A549 (cell line): ENCODE measurements around the gene NDUFA13. TPM values are rescaled to one million over a fixed set of nuclear protein-coding genes. Genes with fewer than 3 reads are reported as not detected.
A peak's percentile ranks its signal among the peaks of the same experiment; 100 is the strongest.

Experiments
- ATAC-seq, 2 experiments: fragments of 200-7000 bp in 1 of 2; fragments of >200 bp in 1 of 2; cut with Nextera tagmentation in 1 of 2; cut with Tn5 transposase in 1 of 2; 3 replicates each; pipeline versions ENCODE4 v1.8.0 to v1.9.1; 2018 to 2020; ENCODE audit warnings: mild to moderate bottlenecking in 1 of 2, moderate library complexity in 1 of 2
- CTCF ChIA-PET: fragments of 300-600 bp; sonication (Branson Sonifier 250); formaldehyde crosslinking; extraction: SDS; loops from one replicate; lab custom pipeline; 2021; ENCODE audit warnings: antibody characterized with exemption, inconsistent platforms; lab: Yijun Ruan, JAX
- POLR2A ChIA-PET: fragments of 350-600 bp; formaldehyde crosslinking; extraction: SDS; loops from one replicate; lab custom pipeline; 2021; ENCODE audit warnings: antibody characterized with exemption, inconsistent platforms; lab: Yijun Ruan, JAX
- DNase-seq, 2 experiments: peaks; one replicate each; pipeline versions ENCODE4 v3.0.0 to v3.0.0-alpha.2; 2011 to 2016; ENCODE audit warnings: low read depth in 1 of 2, low spot score in 1 of 2
- FAIRE-seq: peaks from 2 replicates; lab custom pipeline; 2011; peaks lifted over from hg19 to GRCh38; lab: Jason Lieb, UNC
- H3K27ac ChIP-seq, 2 experiments: fragments of >200 bp; sonication (Bioruptor Twin); formaldehyde crosslinking; 3 replicates each; pipeline ENCODE4 v1.5.1; 2016 to 2017
- H3K4me1 ChIP-seq: fragments of >200 bp; sonication (Bioruptor Twin); formaldehyde crosslinking; 3 replicates; pipeline ENCODE4 v1.6.1; 2016
- H3K4me2 ChIP-seq: fragments of >200 bp; sonication (Bioruptor Twin); formaldehyde crosslinking; 3 replicates; pipeline ENCODE4 v1.6.1; 2016
- H3K4me3 ChIP-seq: fragments of >200 bp; sonication (Bioruptor Twin); formaldehyde crosslinking; 3 replicates; pipeline ENCODE4 v1.5.1; 2016
- H3K9me3 ChIP-seq: fragments of >200 bp; sonication (Bioruptor Twin); formaldehyde crosslinking; 3 replicates; pipeline ENCODE4 v1.6.1; 2016
- ATOH8 ChIP-seq: fragments of 250-450 bp; sonication (Bioruptor Pico); IDR thresholded peaks from 2 replicates; pipeline ENCODE4 v1.5.0; 2020; ENCODE audit warnings: low read depth, mild to moderate bottlenecking, moderate library complexity
- BCL3 ChIP-seq: fragments of >200 bp; sonication (Bioruptor Twin); formaldehyde crosslinking; IDR thresholded peaks from 3 replicates; pipeline ENCODE4 v1.6.1; 2016
- CBX8 ChIP-seq: fragments of 200-600 bp; sonication (generic); IDR thresholded peaks from 2 replicates; pipeline ENCODE4 v1.6.1; 2016
- EHMT2 ChIP-seq: fragments of 200-600 bp; sonication (generic); IDR thresholded peaks from 2 replicates; pipeline ENCODE4 v1.6.1; 2016; ENCODE audit warnings: antibody characterized with exemption, low read depth, mild to moderate bottlenecking, moderate library complexity
- EP300 ChIP-seq, 2 experiments: fragments of >200 bp; sonication (Bioruptor Twin); formaldehyde crosslinking; IDR thresholded peaks; 2 replicates in 1 of 2; 3 replicates in 1 of 2; pipeline ENCODE4 v1.6.1; 2016 to 2017
- HES2 ChIP-seq: fragments of >200 bp; sonication (Bioruptor Twin); formaldehyde crosslinking; IDR thresholded peaks from 2 replicates; pipeline ENCODE4 v1.6.1; 2016
- HEYL ChIP-seq: fragments of 250-450 bp; sonication (Bioruptor Pico); IDR thresholded peaks from 2 replicates; pipeline ENCODE4 v1.8.0; 2021; ENCODE audit warnings: mild to moderate bottlenecking, moderate library complexity
- HOXB13 ChIP-seq: fragments of 250-450 bp; sonication (Bioruptor Pico); IDR thresholded peaks from 2 replicates; pipeline ENCODE4 v1.5.0; 2020; ENCODE audit warnings: low read depth, mild to moderate bottlenecking, moderate library complexity
- JUNB ChIP-seq: fragments of >200 bp; sonication (Bioruptor Twin); formaldehyde crosslinking; IDR thresholded peaks from 2 replicates; pipeline ENCODE4 v1.6.1; 2016
- KDM1A ChIP-seq: fragments of 200-600 bp; sonication (generic); IDR thresholded peaks from 2 replicates; pipeline ENCODE4 v1.6.1; 2016; ENCODE audit warnings: low read depth, mild to moderate bottlenecking
- MAZ ChIP-seq: fragments of 150-350 bp; IDR thresholded peaks from 2 replicates; pipeline ENCODE4 v1.6.1; 2014; ENCODE audit warnings: antibody characterized with exemption, low read depth, low read length, borderline replicate concordance
- NPAS2 ChIP-seq: fragments of 250-450 bp; sonication (Bioruptor Pico); IDR thresholded peaks from 2 replicates; pipeline ENCODE4 v1.8.0; 2022; ENCODE audit warnings: mild to moderate bottlenecking, moderate library complexity, borderline replicate concordance
- POLR2A ChIP-seq: IDR thresholded peaks from 2 replicates; pipeline ENCODE4 v1.6.1; 2012; ENCODE audit warnings: mild to moderate bottlenecking, low read length
- POLR2AphosphoS2 ChIP-seq: conservative IDR thresholded peaks from 2 replicates; pipeline ENCODE4 v1.6.1; 2012; ENCODE audit warnings: low read length, improper control_type of control experiment, inconsistent platforms
- RAD21 ChIP-seq, 2 experiments: fragments of >200 bp in 1 of 2; sonication (Bioruptor Twin) in 1 of 2; formaldehyde crosslinking in 1 of 2; IDR thresholded peaks in 1 of 2; conservative IDR thresholded peaks in 1 of 2; 2 replicates in 1 of 2; 3 replicates in 1 of 2; pipeline ENCODE4 v1.6.1; 2012 to 2018; ENCODE audit warnings: inconsistent platforms in 1 of 2
- RFX5 ChIP-seq: fragments of 450-650 bp; IDR thresholded peaks from 2 replicates; pipeline ENCODE4 v1.7.1; 2014; ENCODE audit warnings: antibody characterized with exemption, mild to moderate bottlenecking, moderate library complexity
- RNF2 ChIP-seq: fragments of 200-600 bp; sonication (generic); IDR thresholded peaks from 2 replicates; pipeline ENCODE4 v1.6.1; 2016; ENCODE audit warnings: low read depth, mild to moderate bottlenecking, antibody characterized with exemption, moderate library complexity, borderline replicate concordance
- USF2 ChIP-seq: fragments of 450-650 bp; IDR thresholded peaks from 2 replicates; pipeline ENCODE4 v1.6.1; 2014; ENCODE audit warnings: antibody characterized with exemption
- ZC3H11A ChIP-seq: fragments of 450-650 bp; IDR thresholded peaks from 2 replicates; pipeline ENCODE4 v1.6.1; 2014; ENCODE audit warnings: antibody characterized with exemption, mild to moderate bottlenecking
- ZFP36 ChIP-seq: fragments of 450-650 bp; IDR thresholded peaks from 2 replicates; pipeline ENCODE4 v1.6.1; 2014; ENCODE audit warnings: borderline replicate concordance; ENCODE audit not compliant: partially characterized antibody
- ZSCAN20 ChIP-seq: fragments of 250-450 bp; sonication (Bioruptor Pico); IDR thresholded peaks from 2 replicates; pipeline ENCODE4 v1.8.0; 2022; ENCODE audit warnings: mild to moderate bottlenecking, moderate library complexity
- WGBS: methylation state at CpG from one replicate; pipeline ENCODE4 v1.1.6; 2017; ENCODE audit errors: missing lambda C conversion rate; 5-methylcytosine and 5-hydroxymethylcytosine counted together
- polyA plus RNA-seq, 4 experiments: library from polyadenylated mRNA; depleted of rRNA in 3 of 4; stranded (reverse); fragments of >200 nt; fragmentation: RNase III in 1 of 4; extraction: RNeasy Plus Mini Kit Qiagen cat#74134 plus additional on column Dnase treatment in 1 of 4; gene quantifications; 2 replicates in 3 of 4; 3 replicates in 1 of 4; pipeline ENCODE4 v1.2.3, GENCODE V29; 2011 to 2017

NDUFA13 gene
- polyA plus RNA-seq, 2 of the 4 experiments (the other 2 are of a cell fraction), result 197 to 253 TPM

- Histone ChIP-seq H3K27ac (no peak overlapping the region), H3K9me3 (no peaks in the 10 kb centered on the region), H3K4me1 (no peaks in the 10 kb centered on the region), H3K4me2 (no peak overlapping the region)
- ChIA-PET CTCF (interaction anchor here (0.8 to 12.3 kb wide), 2 partner anchors 18 to 62 kb away, joined by 3 to 79 read pairs; partner anchors contain the start of gene YJEFN3), POLR2A (interaction anchor here (0.5 kb wide), 1 partner anchor 17 kb away, joined by 3 read pairs; no protein-coding TSS in a partner anchor)
- FAIRE-seq (no peak), DNase-seq (no peak)
- WGBS, result 17% methylated on average over 1 of the region's 15 CpGs
- TF ChIP-seq KDM1A, result no peak
- no peak for TF ChIP-seq POLR2A
- no peak for TF ChIP-seq EHMT2
- no peak for TF ChIP-seq EP300 (IDR thresholded peaks at IDR 0.05)
- TF ChIP-seq POLR2AphosphoS2, result no peak
- no peak for TF ChIP-seq MAZ
- TF ChIP-seq ZSCAN20 (CRISPR knock-in tag), result no peak
- TF ChIP-seq USF2, result no peak
- TF ChIP-seq RAD21 (conservative IDR thresholded peaks at IDR 0.05 in 1 of 2, IDR thresholded peaks at IDR 0.05 in 1 of 2), result no peak
- TF ChIP-seq ZFP36, result no peak
- TF ChIP-seq HEYL (CRISPR knock-in tag), result no peak
- TF ChIP-seq ZC3H11A, result no peak
- TF ChIP-seq JUNB, result no peak
- TF ChIP-seq HOXB13 (CRISPR knock-in tag), result no peak
- no peak for TF ChIP-seq RNF2
- TF ChIP-seq RFX5, result no peak
- TF ChIP-seq, all 56 proteins: peak for 0
- no peak for ATAC-seq
- H3K4me3 ChIP-seq, result no peak overlapping the region
These were observed 31.8 kb downstream of the NDUFA13 start for GRCh38 chr19:19547674-19548336.

GRCh38 chr19:19548915-19549759 is 33.1 kb downstream of the NDUFA13 start:
- H3K4me3 ChIP-seq, result no peak overlapping the region
- no peak overlapping the region for H3K4me2 ChIP-seq
- no peak for ATAC-seq
- ChIA-PET CTCF (interaction anchor here (12.3 kb wide), 1 partner anchor 19 kb away, joined by 79 read pairs; the partner anchor contains the start of gene YJEFN3), POLR2A (no interaction called here)
- no peaks in the 10 kb centered on the region for H3K9me3 ChIP-seq
- H3K27ac ChIP-seq, result no peak overlapping the region
- no peak for FAIRE-seq
- TF ChIP-seq ZC3H11A, result no peak
- TF ChIP-seq CBX8, result no peak
- peak; percentile 17 for TF ChIP-seq ZFP36
- TF ChIP-seq HES2, result no peak
- no peak for TF ChIP-seq RNF2
- H3K4me1 ChIP-seq, result no peaks in the 10 kb centered on the region
- no peak for DNase-seq
- 44% methylated on average over 12 of the region's 13 CpGs for WGBS

- FAIRE-seq (no peak), ATAC-seq (no peak), DNase-seq (no peak)
- H3K4me2 ChIP-seq, result no peak overlapping the region
- no peaks in the 10 kb centered on the region for H3K4me1 ChIP-seq
- TF ChIP-seq BCL3 (no peak), NPAS2 (CRISPR knock-in tag) (no peak), POLR2A (no peak), ATOH8 (CRISPR knock-in tag) (no peak), RAD21 (conservative IDR thresholded peaks at IDR 0.05 in 1 of 2, IDR thresholded peaks at IDR 0.05 in 1 of 2) (no peak)
- ChIA-PET CTCF (interaction anchor here (2.8 to 12.3 kb wide), 2 partner anchors 20 to 94 kb away, joined by 10 to 79 read pairs; partner anchors contain the start of genes GMIP and YJEFN3), POLR2A (no interaction called here)
- H3K27ac ChIP-seq, result no peak overlapping the region
- 51% methylated on average over 17 of the region's 23 CpGs for WGBS
- no peak overlapping the region for H3K4me3 ChIP-seq
- no peaks in the 10 kb centered on the region for H3K9me3 ChIP-seq
These were observed 33.9 kb downstream of the NDUFA13 start for GRCh38 chr19:19549804-19550464.
